GM12878 (cell line): ENCODE results near the gene FAM89B. TPM values are rescaled to one million over a fixed set of nuclear protein-coding genes. Genes with fewer than 3 reads are reported as not detected.

Source experiments
- ATAC-seq: fragments of 200-7000 bp; cut with Tn5 transposase; 3 replicates; pipeline ENCODE4 v1.9.1; 2020; ENCODE audit warnings: mild to moderate bottlenecking, moderate library complexity
- Bru-seq: library from RNA; stranded (reverse); fragments of 400-500 nt; gene quantifications from one replicate; lab custom pipeline; 2021; lab: Mats Ljungman, UMichigan
- BruChase-seq, 2 experiments: library from RNA; stranded (reverse); fragments of 400-500 nt; gene quantifications; one replicate each; lab custom pipeline; 2021; lab: Mats Ljungman, UMichigan
- BruUV-seq: library from RNA; stranded (reverse); fragments of 400-500 nt; replicated peaks from 2 replicates; lab custom pipeline; 2021; lab: Mats Ljungman, UMichigan
- CTCF ChIA-PET: fragments of 300-600 bp; sonication (Branson Sonifier 250); formaldehyde crosslinking; extraction: SDS; loops from one replicate; lab custom pipeline; 2021; ENCODE audit warnings: inconsistent platforms; lab: Yijun Ruan, JAX
- POLR2A ChIA-PET: fragments of 350-600 bp; formaldehyde crosslinking; extraction: SDS; loops from one replicate; lab custom pipeline; 2021; ENCODE audit warnings: inconsistent platforms; lab: Charles Lee
- RAD21 ChIA-PET: fragments of 300-600 bp; sonication (Branson Sonifier 250); formaldehyde crosslinking; loops from one replicate; lab custom pipeline; 2023; ENCODE audit warnings: antibody characterized with exemption; ENCODE audit not compliant: unreplicated experiment; lab: Charles Lee
- SMC1A ChIA-PET: fragments of 300-600 bp; sonication (Branson Sonifier 250); formaldehyde crosslinking; loops from one replicate; lab custom pipeline; 2023; ENCODE audit not compliant: unreplicated experiment, uncharacterized antibody; lab: Charles Lee
- DNase-seq: peaks from one replicate; pipeline ENCODE4 v3.0.0-alpha.2; 2011; ENCODE audit warnings: low read depth, low spot score
- FAIRE-seq: peaks from 3 replicates; lab custom pipeline; 2011; peaks lifted over from hg19 to GRCh38; lab: Jason Lieb, UNC
- H2AFZ ChIP-seq: 2 replicates; pipeline ENCODE4 v1.6.0; 2011; ENCODE audit warnings: low read depth, low read length, control low read depth; ENCODE audit not compliant: control insufficient read depth
- H3K27ac ChIP-seq: 2 replicates; pipeline ENCODE4 v1.5.1; 2011; ENCODE audit warnings: control low read depth; ENCODE audit not compliant: control insufficient read depth, insufficient read depth
- H3K27me3 ChIP-seq, 2 experiments: replicated peaks in 1 of 2; 2 replicates each; pipeline versions ENCODE4 v1.6.0 to v1.6.1; 2011; ENCODE audit warnings: low read length in 1 of 2; ENCODE audit not compliant: control insufficient read depth in 2 of 2, insufficient read depth in 2 of 2
- H3K36me3 ChIP-seq, 2 experiments: 2 replicates each; pipeline ENCODE4 v1.5.1; 2011; ENCODE audit warnings: low read length in 1 of 2; ENCODE audit not compliant: control insufficient read depth in 2 of 2, insufficient read depth in 2 of 2
- H3K4me1 ChIP-seq: 2 replicates; pipeline ENCODE4 v1.6.1; 2011; ENCODE audit warnings: mild to moderate bottlenecking, low read length, moderate library complexity, mixed read lengths; ENCODE audit not compliant: control insufficient read depth, insufficient read depth
- H3K4me2 ChIP-seq: 2 replicates; pipeline ENCODE4 v1.6.0; 2011; ENCODE audit warnings: control low read depth; ENCODE audit not compliant: control insufficient read depth, insufficient read depth
- H3K4me3 ChIP-seq: fragments of 200-600 bp; sonication (generic); 2 replicates; pipeline ENCODE4 v1.5.1; 2016
- H3K79me2 ChIP-seq: 2 replicates; pipeline ENCODE4 v1.6.0; 2011; ENCODE audit warnings: low read length; ENCODE audit not compliant: control insufficient read depth, insufficient read depth
- H3K9ac ChIP-seq: 2 replicates; pipeline ENCODE4 v1.8.0; 2011; ENCODE audit warnings: low read length, control low read depth, mixed read lengths; ENCODE audit not compliant: control insufficient read depth, insufficient read depth
- H3K9me3 ChIP-seq: replicated peaks from 3 replicates; pipeline ENCODE4 v1.5.1; 2011; ENCODE audit warnings: mild to moderate bottlenecking, low read length; ENCODE audit not compliant: control insufficient read depth, insufficient read depth
- H4K20me1 ChIP-seq: 2 replicates; pipeline ENCODE4 v1.6.0; 2011; ENCODE audit not compliant: control insufficient read depth, insufficient read depth
- CHD2 ChIP-seq: IDR thresholded peaks from 2 replicates; pipeline ENCODE4 v1.6.1; 2011; ENCODE audit warnings: low read depth, low read length, improper control_type of control experiment, borderline replicate concordance
- FOXM1 ChIP-seq: IDR thresholded peaks from 2 replicates; pipeline ENCODE4 v1.6.1; 2012; ENCODE audit warnings: low read depth, mild to moderate bottlenecking, inconsistent platforms, low read length, moderate library complexity
- MEF2B ChIP-seq: fragments of 450-650 bp; IDR thresholded peaks from 2 replicates; pipeline ENCODE4 v1.6.1; 2018; ENCODE audit warnings: mild to moderate bottlenecking, moderate library complexity; ENCODE audit not compliant: partially characterized antibody, poor library complexity, severe bottlenecking
- NFXL1 ChIP-seq: fragments of 450-650 bp; IDR thresholded peaks from 2 replicates; pipeline ENCODE4 v1.6.1; 2017; ENCODE audit warnings: antibody characterized with exemption, mild to moderate bottlenecking, borderline replicate concordance
- POLR2A ChIP-seq: IDR thresholded peaks from 2 replicates; pipeline ENCODE4 v1.6.1; 2011; ENCODE audit warnings: low read depth, mild to moderate bottlenecking, low read length
- RCOR1 ChIP-seq: conservative IDR thresholded peaks from 2 replicates; pipeline ENCODE4 v1.6.1; 2012; ENCODE audit warnings: low read depth, low read length, improper control_type of control experiment
- REST ChIP-seq: IDR thresholded peaks from 2 replicates; pipeline ENCODE4 v1.6.1; 2012; ENCODE audit warnings: mild to moderate bottlenecking, low read depth, low read length
- SIX5 ChIP-seq: IDR thresholded peaks from 2 replicates; pipeline ENCODE4 v1.6.1; 2011; ENCODE audit warnings: mild to moderate bottlenecking, low read depth, low read length, moderate library complexity; ENCODE audit not compliant: severe bottlenecking
- SREBF2 ChIP-seq: IDR thresholded peaks from 2 replicates; pipeline ENCODE4 v1.6.1; 2012; ENCODE audit warnings: mild to moderate bottlenecking, low read length
- SRF ChIP-seq, 2 experiments: IDR thresholded peaks; 2 replicates each; pipeline ENCODE4 v1.6.1; 2011; ENCODE audit warnings: low read depth in 2 of 2, low read length in 2 of 2, mild to moderate bottlenecking in 1 of 2, moderate library complexity in 1 of 2
- TCF3 ChIP-seq: IDR thresholded peaks from 2 replicates; pipeline ENCODE4 v1.6.1; 2012; ENCODE audit warnings: low read depth, mild to moderate bottlenecking, low read length, borderline replicate concordance; ENCODE audit not compliant: insufficient read depth
- WRNIP1 ChIP-seq: IDR thresholded peaks from 2 replicates; pipeline ENCODE4 v1.6.1; 2011; ENCODE audit warnings: low read depth, low read length, improper control_type of control experiment, borderline replicate concordance
- YBX1 ChIP-seq: fragments of 450-650 bp; IDR thresholded peaks from 2 replicates; pipeline ENCODE4 v1.6.1; 2016; ENCODE audit warnings: antibody characterized with exemption
- WGBS: methylation state at CpG from one replicate; pipeline ENCODE4 v1.1.6; 2016; ENCODE audit warnings: low lambda C conversion rate; ENCODE audit not compliant: insufficient replicate concordance, insufficient coverage; ENCODE audit errors: missing lambda C conversion rate; 5-methylcytosine and 5-hydroxymethylcytosine counted together
- in situ Hi-C: fragments of 300-500 bp; cut with MboI; formaldehyde crosslinking; loops from 9 replicates; pipeline ENCODE4 v1.14.3; 2018; ENCODE audit warnings: mixed read lengths
- intact Hi-C: fragments of 100-400 bp; cut with micrococcal nuclease; formaldehyde crosslinking; loops from one replicate; pipeline ENCODE4 v1.14.2; 2022; ENCODE audit not compliant: unreplicated experiment
- long read RNA-seq, 2 experiments: library from polyadenylated mRNA; unstranded; transcript quantifications; one replicate each; pipeline ENCODE4 v2.0.0, GENCODE V29; 2019 to 2020
- polyA minus RNA-seq, 3 experiments: library from RNA; depleted of rRNA, polyadenylated mRNA; stranded (reverse); fragments of >200 nt; gene quantifications; 2 replicates each; pipeline ENCODE4 v1.2.3, GENCODE V29; 2011
- polyA plus RNA-seq, 11 experiments: library from polyadenylated mRNA; depleted of rRNA in 4 of 11; unstranded in 6 of 11; stranded (reverse) in 5 of 11; fragments of >200 nt; fragmentation: Nextera tagmentation in 4 of 11; fragmentation: Illumina TruSeq in 1 of 11; extraction: Ambion mirVana in 4 of 11; extraction: Trizol in 1 of 11; gene quantifications; 1 replicate in 1 of 11; 2 replicates in 10 of 11; pipeline versions ENCODE4 v1.2.1 to v1.2.3, GENCODE V29; 2011 to 2016; ENCODE audit warnings: inconsistent platforms in 2 of 11, missing spikeins in 2 of 11, low read depth in 1 of 11
- total RNA-seq, 4 experiments: library from RNA; depleted of rRNA in 3 of 4; stranded (reverse); fragments of >200 nt in 3 of 4; fragmentation: Illumina TruSeq in 1 of 4; extraction: Trizol in 1 of 4; gene quantifications; 2 replicates each; pipeline versions ENCODE4 v1.2.1 to v1.2.3, GENCODE V29; 2013 to 2021
- TF ChIP-seq, protein P1 (sequence below): IDR thresholded peaks from 2 replicates; pipeline ENCODE4 v1.6.1; 2012; ENCODE audit warnings: low read depth, low read length, improper control_type of control experiment

Gene FAM89B
- total RNA-seq (2013; cell fraction: nucleolus; rRNA removed) = 6.1 and 7.8 TPM in 2 replicates
- total RNA-seq (2014; rRNA removed) (26.2 and 32.0 TPM in 2 replicates), total RNA-seq (2014; rRNA removed; fragmentation: Illumina TruSeq; extraction: Trizol) (7.2 and 10.4 TPM in 2 replicates), total RNA-seq (2021) (28.5 and 29.6 TPM in 2 replicates), polyA plus RNA-seq (2011; rRNA removed) (3.6 and 8.0 TPM in 2 replicates), polyA plus RNA-seq (2014; fragmentation: Illumina TruSeq; extraction: Trizol) (0.74 and 9.1 TPM in 2 replicates), polyA plus RNA-seq (2014; fragmentation: Nextera tagmentation; extraction: Ambion mirVana) (1 to 10 TPM in 1 of 2 experiments, under 1 TPM in 1; 0.34 to 2.2 TPM), polyA plus RNA-seq (2014; rRNA removed) (36.7 and 50.7 TPM in 2 replicates), polyA plus RNA-seq (2016; fragmentation: Nextera tagmentation; extraction: Ambion mirVana) (10 to 100 TPM in 1 of 2 experiments, 1 to 10 TPM in 1; 2.8 to 26.6 TPM), polyA minus RNA-seq (2011; rRNA and poly(A)+ RNA removed) (4.4 and 9.6 TPM in 2 replicates), Bru-seq, nascent RNA (percentile 66 among the genes with signal in this experiment), BruChase-seq, experiment 1, labeled RNA remaining after a 6-hour chase (percentile 76 among the genes with signal in this experiment), BruChase-seq, experiment 2, labeled RNA remaining after a 2-hour chase (percentile 75 among the genes with signal in this experiment)
- 4.4 TPM for polyA plus RNA-seq (2011; ENCODE audit: low read depth)
- polyA plus RNA-seq (2011; cell fraction: cytosol; rRNA removed) = 16.4 and 28.8 TPM in 2 replicates
- 29.2 and 30.4 TPM in 2 replicates for polyA plus RNA-seq (2011; cell fraction: nucleus; rRNA removed)
- 11.8 and 13.3 TPM in 2 replicates for polyA plus RNA-seq (2012)
- 4.0 and 5.7 TPM in 2 replicates for polyA minus RNA-seq (2011; cell fraction: cytosol; rRNA and poly(A)+ RNA removed)
- polyA minus RNA-seq (2011; cell fraction: nucleus; rRNA and poly(A)+ RNA removed) = 16.1 and 24.5 TPM in 2 replicates
- long read RNA-seq, experiment 1 = 0 reads
- long read RNA-seq, experiment 2, partial matches to known transcripts = 0 of 2 reads
- long read RNA-seq, experiment 2, other reads (novel, unspliced or antisense) = 2 of 2 reads

DNA sequence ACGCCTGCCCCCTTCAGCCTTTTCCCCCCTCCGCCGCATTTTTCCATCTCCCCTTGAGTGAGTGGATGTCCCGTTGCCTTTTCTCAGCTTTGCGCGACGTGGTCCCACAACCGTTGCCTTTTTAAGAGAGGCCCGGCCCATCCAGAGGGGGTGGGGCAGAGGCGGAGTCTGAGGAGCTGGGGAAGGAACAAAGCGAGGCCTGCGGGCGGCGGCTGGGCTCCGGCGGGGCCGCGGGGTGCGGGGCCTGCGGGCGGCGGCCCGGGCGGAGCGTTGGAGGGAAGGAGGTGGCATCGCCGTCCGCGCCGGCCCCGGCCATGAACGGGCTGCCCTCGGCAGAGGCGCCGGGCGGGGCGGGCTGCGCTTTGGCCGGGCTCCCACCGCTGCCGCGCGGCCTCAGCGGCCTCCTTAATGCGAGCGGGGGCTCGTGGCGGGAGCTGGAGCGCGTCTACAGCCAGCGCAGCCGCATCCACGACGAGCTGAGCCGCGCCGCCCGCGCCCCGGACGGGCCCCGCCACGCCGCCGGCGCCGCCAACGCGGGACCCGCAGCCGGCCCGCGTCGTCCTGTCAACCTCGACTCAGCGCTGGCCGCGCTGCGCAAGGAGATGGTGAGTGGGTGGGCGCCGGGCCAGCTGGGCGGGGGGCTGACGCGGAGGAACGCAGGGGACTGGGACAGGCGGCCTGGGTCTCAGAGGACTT is at the start of gene FAM89B:
TSS of gene FAM89B (plus strand) at position 183 of the 696 bp plus-strand sequence. CDS start at position 315, 132 bp downstream.
- H3K9me3 ChIP-seq = no peaks in the 10 kb centered on the region
- H2AFZ ChIP-seq = no peak within 1 kb of the TSS
- no peak for DNase-seq
- H3K4me1 ChIP-seq = peaks cover 28% of the 10 kb centered on the region
- peak within 1 kb of the TSS; percentile 79 for H3K4me3 ChIP-seq
- intact Hi-C loops (loop anchor here (5.0 kb wide), 1 partner anchor 155 kb away; no protein-coding TSS in a partner anchor), in situ Hi-C loops (no loop called here)
- WGBS = 2% methylated on average over 48 of the region's 86 CpGs
- no peak for FAIRE-seq
- peak within 1 kb of the TSS; percentile 35 for H3K27ac ChIP-seq
- no peaks in the 10 kb centered on the region for H4K20me1 ChIP-seq
- ChIA-PET RAD21 (interaction anchor here (0.5 to 6.1 kb wide), 16 partner anchors 16 to 748 kb away, joined by 3 to 58 read pairs (median 6); partner anchors contain the start of genes MAP3K11 and PCNX3), CTCF (interaction anchor here (0.6 to 5.5 kb wide), 13 partner anchors 11 to 288 kb away, joined by 3 to 89 read pairs (median 5); partner anchors contain the start of genes MUS81, PCNX3 and SIPA1), POLR2A (interaction anchor here (0.8 to 4.7 kb wide), 8 partner anchors 16 to 85 kb away, joined by 3 to 66 read pairs (median 9); partner anchors contain the start of gene PCNX3), SMC1A (interaction anchor here (0.6 to 4.8 kb wide), 12 partner anchors 14 to 217 kb away, joined by 3 to 48 read pairs (median 4); partner anchors contain the start of genes KCNK7 and PCNX3)
- H3K9ac ChIP-seq = peak within 1 kb of the TSS; percentile 56
- no peaks in the 10 kb centered on the region; a peak in 1 of 4 replicates for H3K36me3 ChIP-seq
- H3K4me2 ChIP-seq = peak within 1 kb of the TSS; percentile 94
- BruUV-seq = no TSS peak
- peak; percentile 11 for ATAC-seq
- no peaks in the 10 kb centered on the region for H3K27me3 ChIP-seq
- peaks cover 72% of the 10 kb centered on the region for H3K79me2 ChIP-seq
- TF ChIP-seq WRNIP1 (no peak), CHD2 (peak; percentile 63; the same call in 1 of the 2 replicates), REST (no peak), TCF3 (0 out of 2 replicates have a peak, but pooled peaks have one; percentile 21), MEF2B (no peak), YBX1 (no peak), SRF (IDR thresholded peaks at IDR 0.05; ENCODE audit: low read depth in 2 of 2, low read length in 2 of 2) (no peak), FOXM1 (no peak), SIX5 (no peak), POLR2A (peak; percentile 63), SREBF2 (no peak), RCOR1 (no peak), NFXL1 (no peak)
- TF ChIP-seq, protein P1, sequence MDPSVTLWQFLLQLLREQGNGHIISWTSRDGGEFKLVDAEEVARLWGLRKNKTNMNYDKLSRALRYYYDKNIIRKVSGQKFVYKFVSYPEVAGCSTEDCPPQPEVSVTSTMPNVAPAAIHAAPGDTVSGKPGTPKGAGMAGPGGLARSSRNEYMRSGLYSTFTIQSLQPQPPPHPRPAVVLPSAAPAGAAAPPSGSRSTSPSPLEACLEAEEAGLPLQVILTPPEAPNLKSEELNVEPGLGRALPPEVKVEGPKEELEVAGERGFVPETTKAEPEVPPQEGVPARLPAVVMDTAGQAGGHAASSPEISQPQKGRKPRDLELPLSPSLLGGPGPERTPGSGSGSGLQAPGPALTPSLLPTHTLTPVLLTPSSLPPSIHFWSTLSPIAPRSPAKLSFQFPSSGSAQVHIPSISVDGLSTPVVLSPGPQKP = no peak
